Activated CD8-positive, alpha-beta memory T cell treated with anti-CD3 and anti-CD28 coated beads for 24 hours (primary cell): Measurements from ENCODE around the gene SLC18A2.

ENCODE experiments used
- DNase-seq: peaks from one replicate; pipeline ENCODE4 v3.0.0-alpha.2; 2020

SLC18A2 gene

DNA sequence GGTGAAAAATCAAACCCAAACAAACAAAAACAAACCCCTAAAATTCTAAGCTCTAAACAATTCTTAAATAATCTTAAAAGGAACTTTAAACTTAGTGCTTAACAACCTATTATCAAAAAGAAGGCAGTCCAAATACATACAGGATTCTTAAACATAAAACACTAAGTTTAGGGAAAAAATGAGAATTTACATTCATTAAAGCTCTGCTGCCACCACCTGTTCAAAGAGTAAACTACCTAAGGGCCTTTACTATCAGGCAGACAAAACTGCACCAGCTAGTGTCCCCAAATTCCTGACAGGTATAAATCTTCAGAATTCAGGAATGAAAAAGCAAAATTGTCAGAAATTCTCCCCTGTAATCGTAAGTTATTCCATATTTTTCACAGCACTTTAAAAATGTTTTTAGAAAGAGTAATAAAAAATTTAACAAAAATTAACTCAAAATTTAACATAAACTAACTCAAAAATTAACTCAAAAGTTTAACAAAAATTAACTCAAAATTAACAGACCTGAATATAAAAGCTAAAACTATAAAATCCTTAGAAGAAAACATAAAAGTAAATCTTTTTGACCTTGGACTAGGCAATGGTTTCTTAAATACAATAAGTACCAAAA, 79.2 kb downstream of the SLC18A2 start:
- DNase-seq = no peak

GRCh38 chr10:117322260-117322659, 81.3 kb downstream of the SLC18A2 start:
- DNase-seq = no peak

DNA sequence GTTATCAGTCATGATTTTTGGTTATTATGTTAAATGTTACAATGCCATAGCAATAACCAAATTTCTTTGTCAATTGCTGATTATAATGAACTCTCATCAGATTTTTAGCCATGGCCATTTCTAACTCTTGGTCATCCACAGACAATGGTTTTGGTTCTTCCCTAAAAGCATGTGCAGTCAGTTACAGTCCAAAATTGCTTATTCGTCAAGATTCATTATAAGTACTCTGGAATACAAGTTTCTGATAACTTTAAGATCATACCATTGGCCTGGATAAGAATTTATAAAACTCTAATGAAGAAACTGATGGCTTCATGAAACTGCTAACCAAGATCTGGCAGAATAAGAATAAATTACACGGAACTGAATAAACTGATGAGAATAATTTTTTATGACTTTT, 83.5 kb downstream of the SLC18A2 start:
- DNase-seq = no peak

- DNase-seq = no peak
Measured at GRCh38 chr10:117327262-117327661, 86.3 kb downstream of the SLC18A2 start.
